Limb (tissue), 2 donors: ENCODE results near the gene BTBD9.

ENCODE experiments used
- DNase-seq, 2 donors: peaks; one replicate each; pipeline ENCODE4 v3.0.0-alpha.2; 2016; ENCODE audit errors: extremely low spot score in 2 of 2

The BTBD9 gene

DNA sequence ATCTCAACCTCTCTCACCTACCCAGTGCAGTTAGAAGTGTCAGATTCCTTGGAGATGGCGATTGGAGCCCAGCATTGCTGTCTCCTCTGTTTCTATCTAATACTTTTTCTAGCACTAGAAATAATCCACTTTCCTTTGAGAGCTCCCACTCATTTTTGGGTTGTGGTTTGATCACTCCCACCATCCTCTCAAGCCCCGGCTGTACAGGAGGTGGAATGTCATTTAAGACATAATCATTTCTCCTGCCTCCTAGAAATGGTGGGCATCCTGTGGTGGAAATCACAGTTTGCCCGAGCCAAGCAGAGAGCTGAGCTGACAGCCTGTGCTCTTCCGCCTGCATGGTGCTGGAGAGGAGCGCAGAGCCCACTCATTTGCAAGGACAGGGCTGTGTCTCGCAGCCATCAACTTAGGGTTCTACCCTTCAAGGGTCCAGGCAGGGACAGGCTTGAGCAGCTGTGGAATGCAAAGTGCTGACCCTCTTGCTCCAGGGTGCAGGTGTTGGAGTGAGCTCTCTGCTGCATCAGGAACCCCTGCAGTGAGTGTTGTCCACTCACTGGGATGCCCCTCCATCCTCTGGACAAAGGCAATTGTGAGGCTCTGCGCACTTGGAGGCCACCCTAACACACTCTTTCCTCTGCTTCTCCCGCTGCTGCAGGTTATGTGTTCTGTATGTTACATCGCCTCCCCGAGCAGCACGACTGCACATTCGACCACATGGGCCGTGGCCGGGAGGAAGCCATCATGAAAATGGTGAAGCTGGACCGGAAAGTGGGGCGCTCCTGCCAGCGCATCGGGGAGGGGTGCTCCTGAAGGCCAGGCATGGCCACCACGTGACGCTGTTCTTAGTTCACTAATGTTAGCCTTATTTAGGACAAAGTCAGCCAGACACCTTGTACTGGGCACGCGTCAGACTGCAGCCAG, 487.9 kb downstream of the BTBD9 start:
- peak in 1 of 2 donors; percentile 22 for DNase-seq

DNA sequence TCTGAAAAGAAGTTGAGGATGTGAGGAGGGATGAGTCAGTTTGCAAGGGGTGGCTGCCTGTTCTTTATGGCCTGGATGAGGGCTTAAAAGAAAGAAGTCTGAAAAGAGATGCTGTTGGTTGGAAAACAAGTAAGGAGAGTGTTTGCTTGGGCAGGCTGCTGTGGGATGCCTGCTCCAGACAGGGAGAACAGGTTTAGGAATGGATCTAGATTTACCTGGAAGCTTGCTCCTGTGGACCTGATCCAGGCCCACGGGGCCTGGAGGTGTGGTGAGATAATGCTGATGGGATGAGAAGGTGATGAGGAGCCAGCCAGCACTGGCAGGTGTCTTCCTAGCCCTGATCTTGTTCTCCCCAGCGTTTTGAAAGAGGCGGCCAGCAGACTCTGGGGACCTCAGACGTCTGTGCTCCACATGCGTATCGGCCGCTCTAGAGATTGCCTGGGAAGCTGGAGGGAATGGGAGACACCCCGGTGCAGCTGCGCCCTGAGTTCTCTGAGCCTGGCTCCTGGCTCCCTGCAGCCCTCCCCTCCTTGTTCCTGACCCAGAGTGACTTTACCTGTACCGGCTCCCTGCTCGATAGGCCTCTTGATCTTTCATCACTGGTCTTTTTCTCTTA, 488.9 kb downstream of the BTBD9 start:
- DNase-seq: peak in 1 of 2 donors; percentile 19

DNA sequence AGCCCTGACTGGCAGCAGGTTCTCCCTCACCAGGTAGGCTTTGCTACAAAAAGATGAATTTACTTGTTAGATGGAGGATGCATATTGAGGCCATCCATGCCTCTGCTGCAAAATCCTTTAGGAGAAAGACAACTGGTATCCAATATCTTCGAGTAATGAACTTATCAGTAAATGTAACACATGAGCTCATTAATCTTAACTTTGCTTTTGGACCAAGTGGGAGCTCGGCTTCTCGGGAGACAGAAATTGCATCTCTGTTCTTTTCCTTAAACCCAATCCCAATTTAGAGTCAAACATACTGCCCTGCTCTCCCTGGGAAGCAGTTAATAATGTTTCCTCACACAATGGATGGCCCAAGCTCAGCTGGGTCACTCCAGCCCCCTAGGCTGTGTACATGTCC, 489.7 kb downstream of the BTBD9 start:
- DNase-seq: peak in 1 of 2 donors; percentile 8

DNA sequence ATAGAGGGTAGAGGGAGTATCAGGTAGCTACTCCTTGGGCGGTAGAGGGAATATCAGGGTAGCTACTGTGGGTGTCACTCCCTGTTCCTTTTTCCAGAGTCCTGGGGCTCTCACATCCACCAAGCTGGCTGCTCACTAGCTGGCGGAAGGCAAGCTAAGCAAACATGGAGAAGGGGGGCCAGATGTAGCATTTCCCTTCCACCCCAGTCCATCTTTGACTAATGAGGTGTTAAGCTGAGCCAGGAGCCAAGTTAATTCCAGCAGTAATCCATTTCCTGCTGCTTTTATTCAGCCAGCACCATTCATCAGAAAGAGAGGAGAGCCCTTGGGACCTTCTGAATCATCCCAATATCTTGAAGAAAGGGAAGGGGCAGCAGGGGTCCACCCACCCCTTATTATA, 490.2 kb downstream of the BTBD9 start:
- DNase-seq: peak in 1 of 2 donors; percentile 24

DNA sequence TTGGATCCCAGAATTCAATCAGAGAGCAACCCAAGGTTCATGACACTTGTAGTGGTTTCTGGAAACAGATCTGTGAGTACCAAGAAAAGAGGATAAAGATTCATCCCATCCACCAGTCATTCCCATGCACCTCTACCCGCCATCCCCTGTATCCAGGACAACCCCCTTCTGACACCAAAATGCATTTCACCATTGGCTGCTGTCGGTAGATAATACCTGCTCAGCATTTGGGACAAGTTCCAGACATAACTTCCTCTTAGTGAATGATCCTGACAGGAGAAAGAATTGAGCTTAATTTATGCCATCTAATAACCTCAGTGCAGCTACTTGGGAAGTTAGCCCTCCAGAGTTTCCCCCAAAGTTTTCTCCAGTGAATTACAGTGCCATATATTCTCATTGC, 491.1 kb downstream of the BTBD9 start:
- DNase-seq: no peak

DNA sequence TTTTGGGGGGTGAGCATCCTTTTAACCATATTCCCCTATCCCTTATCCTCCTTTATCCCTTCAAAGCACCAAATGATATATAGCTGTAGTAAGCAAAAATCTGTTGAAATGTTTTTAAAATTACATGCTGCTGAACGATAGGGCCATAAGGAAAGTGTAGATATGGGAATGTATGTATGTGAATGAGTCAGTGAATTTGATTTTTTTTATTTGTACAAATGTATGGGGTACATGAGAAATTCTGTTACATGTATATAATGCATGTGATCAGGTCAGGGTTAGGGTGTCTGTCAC, 493.0 kb downstream of the BTBD9 start:
- no peak for DNase-seq

DNA sequence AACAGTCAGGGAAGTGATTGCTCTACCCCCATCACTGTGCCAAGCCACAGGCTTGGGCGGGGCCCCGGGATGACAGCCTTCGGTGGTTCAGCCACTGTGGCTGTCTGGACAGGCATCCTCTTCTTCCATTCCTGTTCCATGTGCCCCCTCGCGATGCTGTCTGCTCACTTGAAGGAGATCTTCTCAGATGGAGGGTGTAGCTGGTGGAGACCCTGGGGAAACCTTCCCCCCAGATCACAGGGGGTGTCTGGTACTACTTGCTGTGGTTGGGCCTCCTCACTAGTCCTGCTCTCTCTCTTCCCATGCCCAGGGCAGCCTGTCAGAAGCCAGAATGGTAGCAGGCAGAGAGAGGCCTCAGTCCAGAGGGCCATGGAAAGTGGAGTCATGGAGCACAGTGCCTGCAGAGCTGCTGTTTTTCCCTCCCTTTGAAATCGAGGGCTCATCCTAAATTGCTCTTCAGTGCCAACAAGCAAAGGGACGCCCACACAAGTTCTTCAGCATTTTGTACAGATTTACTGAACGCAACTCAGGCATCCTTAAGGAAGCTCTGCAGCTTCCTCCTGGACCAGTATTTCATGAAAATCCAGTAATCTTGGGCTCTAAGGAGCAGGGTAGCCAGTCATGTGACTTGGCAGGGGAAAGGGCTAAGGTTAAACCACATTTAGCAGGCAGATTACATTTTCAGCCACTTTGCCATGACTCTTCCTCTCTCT, 493.6 kb downstream of the BTBD9 start:
- DNase-seq: no peak

DNA sequence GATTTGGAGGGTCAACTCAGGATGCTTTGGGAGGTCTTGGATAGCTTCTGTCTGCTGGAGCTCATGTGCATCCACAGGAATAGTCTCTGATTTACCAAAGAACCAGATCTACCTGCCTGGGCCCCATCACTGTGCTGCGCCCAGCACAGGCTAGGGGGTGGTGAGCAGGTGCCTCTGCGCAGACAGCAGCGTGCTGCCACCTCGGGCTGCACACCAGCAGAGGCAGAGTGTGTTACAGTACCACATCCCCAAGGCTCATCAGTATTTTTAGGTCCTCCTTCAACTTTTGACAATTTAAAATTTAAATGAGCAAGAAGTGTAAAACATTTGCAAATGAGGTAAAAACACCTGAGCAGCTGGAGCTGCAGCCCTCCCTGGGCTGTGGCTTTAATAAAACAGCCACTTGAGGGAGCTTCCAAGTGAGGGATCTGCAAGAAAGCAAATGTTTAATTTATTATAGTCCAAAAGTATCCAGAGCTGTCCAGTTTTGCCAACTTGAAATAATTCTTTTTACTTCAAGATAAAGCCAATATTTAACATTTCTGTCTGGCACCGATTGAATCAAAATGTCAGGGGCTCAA, 495.3 kb downstream of the BTBD9 start:
- no peak for DNase-seq

DNA sequence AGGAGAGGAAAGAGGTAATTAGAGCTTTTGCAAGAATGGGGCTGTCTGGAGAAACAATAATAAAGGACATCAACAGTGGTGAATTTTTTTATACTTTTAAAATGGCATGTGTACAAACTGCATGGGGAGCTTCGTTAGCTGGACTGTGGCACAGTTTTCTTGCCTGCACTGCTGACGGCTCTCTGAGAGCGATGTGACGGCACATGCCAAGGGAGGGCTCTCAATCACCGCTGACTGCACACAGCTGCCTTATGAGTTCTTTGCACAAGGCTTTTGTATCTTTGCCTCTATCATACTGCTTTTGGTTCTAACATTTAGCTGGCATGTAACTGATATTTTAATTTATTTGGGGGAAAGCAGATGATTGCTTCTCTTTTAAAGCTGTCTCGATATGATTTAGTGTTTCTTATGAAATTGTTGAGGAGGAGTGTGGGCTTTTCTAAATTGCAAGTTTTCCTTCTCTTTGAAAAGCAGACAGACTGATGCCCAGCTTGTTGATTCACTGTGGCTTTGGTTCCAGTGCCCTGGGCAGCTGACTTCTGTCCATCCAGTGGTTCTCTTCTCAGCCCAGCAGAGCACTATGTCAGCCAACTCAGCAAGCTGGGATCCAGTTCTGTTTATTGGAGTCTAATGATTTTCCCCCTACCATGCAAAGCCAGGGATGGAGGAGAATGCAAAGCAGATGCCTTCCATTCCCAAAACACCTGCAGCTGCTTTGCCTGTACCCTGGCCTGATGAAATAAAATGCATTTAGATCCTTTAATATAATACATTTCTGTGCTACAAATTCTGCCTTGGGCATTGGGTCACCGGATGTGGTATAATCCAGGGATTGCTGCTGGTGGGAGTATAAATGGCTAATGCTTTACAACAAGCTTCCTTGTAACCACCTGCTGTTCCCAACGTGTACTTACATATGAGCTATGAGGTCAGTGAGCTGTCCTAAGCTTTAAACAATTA, 496.3 kb downstream of the BTBD9 start:
- DNase-seq: no peak

DNA sequence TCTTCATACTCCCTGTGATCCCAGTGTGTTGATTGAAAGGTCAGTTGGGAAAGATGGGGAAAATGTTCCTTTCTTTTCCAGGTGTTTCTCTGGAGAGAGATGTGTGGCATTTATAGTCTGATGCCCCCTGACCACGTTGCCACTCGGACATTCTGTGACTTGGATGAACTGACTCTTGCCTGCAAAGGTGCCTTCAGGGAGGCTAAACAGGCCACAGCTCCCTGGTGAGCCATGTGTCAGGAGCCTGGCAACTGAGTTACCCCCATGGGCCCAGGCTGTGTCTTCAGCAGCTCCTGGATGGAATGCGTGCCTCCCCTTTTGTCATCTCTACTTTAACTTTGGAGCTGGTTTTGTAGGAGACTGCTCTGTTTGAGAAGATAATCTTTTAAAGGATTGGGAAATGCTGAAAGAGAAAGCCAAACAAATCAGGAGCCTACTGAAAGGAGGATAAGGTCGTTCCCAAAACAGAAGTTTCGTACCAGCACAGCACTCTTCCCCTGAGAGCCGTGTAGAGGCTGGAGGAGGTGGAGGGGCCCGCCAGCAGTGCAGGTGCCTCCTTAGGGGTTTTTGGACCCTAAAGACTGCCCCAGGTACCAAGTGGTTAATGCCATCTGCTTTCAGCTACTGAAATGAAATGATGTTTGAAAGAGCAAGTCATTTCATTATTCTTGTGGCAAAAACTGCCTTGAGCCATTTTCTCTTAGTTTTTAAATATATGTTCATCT, 497.4 kb downstream of the BTBD9 start:
- DNase-seq: no peak

DNA sequence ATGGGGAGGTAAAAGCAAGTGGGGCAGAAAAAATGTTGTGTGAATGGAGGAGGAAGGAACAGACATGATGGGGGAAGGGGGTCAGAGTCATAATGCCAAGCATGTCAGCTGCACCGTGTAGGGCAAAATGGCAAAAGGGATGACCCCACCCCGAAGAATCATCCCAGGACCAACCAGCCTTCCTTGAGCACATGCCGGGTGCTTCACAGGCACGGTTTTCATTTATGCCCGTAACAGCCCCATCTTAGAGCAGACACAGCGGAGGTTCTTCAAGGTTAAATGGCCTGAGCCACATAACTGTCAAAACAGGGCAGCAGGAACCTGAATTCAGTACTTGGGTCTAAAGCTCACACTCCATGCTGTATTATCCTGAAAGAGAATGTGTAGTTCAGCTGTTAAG, 498.0 kb downstream of the BTBD9 start:
- no peak for DNase-seq

DNA sequence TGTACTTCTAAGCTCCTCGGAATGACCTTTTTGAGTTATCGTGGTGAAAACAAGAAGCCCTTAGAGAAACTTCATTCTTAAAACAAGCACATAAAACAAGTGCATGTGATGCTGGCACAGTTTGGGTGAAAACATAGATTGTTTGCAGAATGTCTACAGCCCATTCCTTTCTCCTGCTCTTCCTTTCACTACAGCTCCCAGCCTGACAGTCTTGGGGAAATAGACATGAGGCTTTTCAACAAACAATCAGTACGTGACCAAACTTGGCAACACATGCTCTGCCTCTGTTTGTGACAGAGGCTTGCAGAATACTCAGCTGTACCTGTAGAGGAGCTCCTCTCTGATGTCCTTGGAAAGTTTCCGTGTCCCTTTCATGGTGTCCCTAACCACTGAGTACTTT, 498.6 kb downstream of the BTBD9 start:
- DNase-seq: no peak

DNA sequence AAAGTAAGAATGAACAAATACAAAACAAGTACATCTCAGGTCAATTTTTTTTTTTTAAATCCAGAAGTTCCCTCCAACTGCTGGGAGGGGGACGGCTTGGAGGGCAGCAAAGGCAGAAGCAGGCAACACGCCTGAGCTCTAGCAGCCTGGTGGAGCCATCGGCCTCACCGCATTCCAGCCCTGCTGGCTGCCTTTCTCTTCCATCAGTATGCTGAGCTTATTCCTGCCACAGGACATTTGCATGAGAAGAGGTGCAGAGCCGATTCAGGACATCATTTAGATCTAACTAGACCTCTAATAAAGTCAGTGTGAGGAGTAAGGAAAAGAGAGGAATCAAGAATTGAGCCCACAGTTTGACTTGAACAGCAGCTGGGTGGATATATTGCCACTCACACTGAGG, 501.4 kb downstream of the BTBD9 start:
- no peak for DNase-seq

DNA sequence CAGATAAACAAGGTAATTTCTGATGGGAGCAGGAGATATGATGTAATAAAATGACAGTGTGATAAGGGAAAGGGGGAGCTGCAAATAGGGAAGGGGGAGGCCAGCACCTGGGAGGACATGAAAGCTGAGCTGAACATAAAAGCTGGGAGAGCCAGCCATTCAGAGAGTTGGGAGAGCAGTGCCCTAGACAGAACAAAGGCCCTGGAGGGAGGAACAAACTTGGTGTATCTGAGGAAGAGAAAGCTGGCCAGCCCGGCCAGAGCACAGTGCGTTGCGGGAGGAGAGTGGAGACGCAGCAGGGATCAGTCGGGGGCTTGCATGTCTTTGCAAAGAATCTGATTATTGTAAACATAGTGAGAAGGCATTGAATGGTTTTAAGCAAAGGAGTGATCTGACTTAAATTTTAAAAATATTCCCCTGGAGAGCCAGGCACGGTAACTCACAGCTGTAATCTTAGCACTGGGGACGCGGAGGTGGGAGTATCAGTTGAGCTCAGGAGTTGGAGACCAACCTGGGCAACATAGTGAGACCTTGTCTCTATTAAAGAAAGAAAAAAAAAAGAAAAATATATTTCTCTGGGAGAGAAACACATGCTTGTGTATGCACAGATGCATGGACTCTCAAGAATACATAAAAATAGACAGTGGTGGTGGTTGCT, 502.0 kb downstream of the BTBD9 start:
- no peak for DNase-seq

DNA sequence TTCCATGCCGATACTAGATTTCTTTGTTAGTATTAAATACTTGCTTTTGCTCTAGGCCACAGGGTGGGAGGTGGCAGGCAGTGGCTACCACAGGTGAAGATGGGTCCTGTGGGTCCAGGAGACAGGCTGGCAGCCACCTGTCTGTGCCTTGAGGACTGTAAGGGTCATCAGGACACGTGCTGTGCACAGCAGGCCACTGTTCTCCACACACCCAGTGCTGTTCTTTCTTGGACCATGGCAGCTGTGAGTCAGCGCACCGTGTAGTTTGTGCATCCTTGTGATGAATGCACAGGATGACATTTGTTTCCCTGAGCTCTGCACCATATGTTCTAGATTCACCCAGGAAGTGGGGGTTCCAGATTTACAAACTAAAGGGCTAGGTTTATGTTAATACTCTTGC, 503.2 kb downstream of the BTBD9 start:
- DNase-seq: no peak

DNA sequence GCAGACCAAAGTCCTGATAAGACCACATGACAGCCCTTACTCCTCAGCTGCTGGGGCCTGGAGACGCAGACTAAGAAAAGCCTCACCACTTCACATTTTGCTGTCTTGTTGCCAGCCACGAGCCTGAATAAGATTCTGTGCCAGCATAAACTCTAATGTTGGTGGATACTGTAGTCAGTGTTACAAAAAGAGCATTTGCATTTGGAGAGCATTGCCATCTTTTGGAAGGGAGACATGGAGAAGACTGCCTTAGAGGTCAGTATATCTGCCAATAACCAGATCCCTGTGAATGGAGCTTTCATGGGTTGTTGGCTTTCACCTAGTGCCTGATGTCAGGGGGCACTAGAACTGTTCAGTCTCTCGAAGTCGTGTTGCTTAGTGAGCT, 505.0 kb downstream of the BTBD9 start:
- no peak for DNase-seq

DNA sequence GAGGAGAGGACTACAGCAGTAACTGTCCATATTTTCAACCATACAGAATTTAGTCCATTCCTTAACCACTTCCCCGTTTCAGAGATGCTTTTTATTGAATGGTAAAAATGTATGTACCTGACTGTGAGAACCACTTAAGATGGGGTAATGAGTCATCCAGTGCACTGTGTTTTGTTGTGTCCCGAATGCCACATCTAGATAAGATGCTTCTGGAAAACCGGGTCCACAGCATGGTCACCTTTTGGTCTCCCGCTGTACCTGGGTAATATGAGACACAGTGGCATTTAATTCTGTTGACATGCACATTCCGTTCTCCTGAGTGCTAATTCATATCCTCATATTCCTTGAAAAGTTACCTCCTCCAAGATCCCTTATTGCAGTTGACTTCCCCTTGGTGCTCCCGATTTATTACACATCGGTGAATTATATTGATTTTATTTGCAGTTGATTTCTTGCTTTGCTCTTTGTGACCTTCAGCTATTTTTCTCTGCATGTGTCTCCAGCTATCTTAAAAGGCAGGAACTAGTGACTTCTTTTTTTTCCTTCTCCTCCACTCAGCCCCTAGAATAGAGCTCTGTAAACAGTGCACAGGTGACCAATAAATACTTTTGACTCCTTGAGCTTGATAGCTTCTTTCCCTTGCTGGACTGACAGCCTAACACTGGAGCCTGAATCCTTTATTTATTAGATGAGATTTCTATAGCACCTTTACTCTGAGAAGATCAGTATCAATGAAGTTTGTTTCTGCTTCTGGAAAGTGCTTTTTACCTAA, 505.6 kb downstream of the BTBD9 start:
- no peak for DNase-seq

DNA sequence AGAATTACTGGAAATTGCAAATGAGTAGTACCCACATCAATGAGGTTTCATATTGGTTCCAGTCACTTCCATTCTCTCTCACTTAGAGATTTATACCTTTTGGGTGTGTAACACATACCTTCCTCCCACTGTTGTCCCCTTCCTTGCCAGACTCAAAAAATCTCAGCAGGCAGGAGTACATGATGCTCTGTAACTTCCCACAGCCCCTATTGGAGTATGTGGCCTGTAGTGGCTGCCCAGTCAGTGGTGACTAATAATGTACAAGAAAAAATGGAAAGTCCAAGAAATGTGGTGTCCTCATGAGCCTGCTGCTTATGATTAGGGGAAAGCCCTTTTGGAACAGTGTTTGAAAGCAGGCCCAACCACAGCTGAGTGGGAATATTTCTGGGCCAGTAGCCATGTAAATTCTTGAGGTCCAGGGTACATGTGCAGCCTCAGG, 508.2 kb downstream of the BTBD9 start:
- peak in 1 of 2 donors; percentile 43 for DNase-seq

DNA sequence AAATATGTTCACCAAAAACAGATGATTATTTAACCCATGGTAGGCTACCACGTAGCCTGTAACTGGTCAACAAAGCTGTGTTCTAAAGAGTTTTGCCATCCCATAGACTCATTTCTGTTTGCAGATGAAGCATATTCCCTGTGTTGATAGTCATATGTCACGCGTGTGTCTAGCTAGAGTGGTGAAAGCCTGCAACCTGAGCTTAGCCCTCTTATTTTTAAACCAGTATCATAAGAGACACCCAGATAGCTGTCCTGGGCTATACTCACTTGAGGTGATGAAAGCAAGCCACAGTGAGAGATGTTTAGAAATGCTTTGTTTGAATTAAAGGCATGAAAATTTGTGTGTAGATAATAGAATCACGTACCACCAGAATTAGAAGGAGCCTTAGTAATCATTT, 512.4 kb downstream of the BTBD9 start:
- DNase-seq: no peak
